HEK293 (cell line): ENCODE data around the gene CXCL6.
A peak's percentile ranks its signal among the peaks of the same experiment; 100 is the strongest.

ENCODE experiments used
- CTCF ChIA-PET: fragments of 350-600 bp; formaldehyde crosslinking; extraction: SDS; loops from one replicate; lab custom pipeline; 2021; ENCODE audit warnings: antibody characterized with exemption; lab: Yijun Ruan, JAX
- POLR2A ChIA-PET: fragments of 300-600 bp; formaldehyde crosslinking; extraction: SDS; loops from one replicate; lab custom pipeline; 2020; ENCODE audit warnings: antibody characterized with exemption, inconsistent platforms; lab: Yijun Ruan, JAX
- H3K27ac ChIP-seq: fragments of 200-500 bp; sonication (Bioruptor generic); 2 replicates; pipeline ENCODE4 v1.5.1; 2014; ENCODE audit warnings: low read depth, low read length, control low read depth, inconsistent platforms; ENCODE audit errors: extremely low read depth
- H3K36me3 ChIP-seq, 2 experiments: fragments of 200-500 bp in 1 of 2; sonication (Bioruptor generic) in 1 of 2; 1 replicate in 1 of 2; 2 replicates in 1 of 2; pipeline ENCODE4 v1.5.1; 2014 to 2017; ENCODE audit warnings: inconsistent platforms in 2 of 2, low read length in 2 of 2; ENCODE audit not compliant: control insufficient read depth in 2 of 2, insufficient read depth in 1 of 2
- H3K4me1 ChIP-seq: fragments of 200-500 bp; sonication (Bioruptor generic); 2 replicates; pipeline ENCODE4 v1.5.1; 2014; ENCODE audit warnings: mild to moderate bottlenecking, low read length, inconsistent platforms; ENCODE audit not compliant: control insufficient read depth, insufficient read depth
- H3K4me3 ChIP-seq: 2 replicates; pipeline ENCODE4 v1.5.1; 2011; ENCODE audit warnings: low read depth, mild to moderate bottlenecking, control low read depth, low read length, moderate library complexity
- H3K9me3 ChIP-seq: fragments of 200-500 bp; sonication (Bioruptor generic); 2 replicates; pipeline ENCODE4 v1.5.1; 2014; ENCODE audit warnings: low read depth, low read length, inconsistent platforms; ENCODE audit not compliant: control insufficient read depth, insufficient read depth
- BCL11B ChIP-seq: fragments of 450-650 bp; formaldehyde crosslinking; IDR thresholded peaks from 2 replicates; pipeline ENCODE4 v1.5.1; 2016; ENCODE audit warnings: low read depth, missing biosample characterization, missing genetic modification characterization
- CTCF ChIP-seq: fragments of 450-650 bp; formaldehyde crosslinking; IDR thresholded peaks from 2 replicates; pipeline ENCODE4 v1.5.1; 2016; ENCODE audit warnings: missing biosample characterization, missing genetic modification characterization
- GLIS1 ChIP-seq: fragments of 450-650 bp; formaldehyde crosslinking; IDR thresholded peaks from 2 replicates; pipeline ENCODE4 v1.5.1; 2016; ENCODE audit warnings: missing biosample characterization, missing genetic modification characterization
- MYNN ChIP-seq: fragments of 450-650 bp; formaldehyde crosslinking; IDR thresholded peaks from 2 replicates; pipeline ENCODE4 v1.5.1; 2016; ENCODE audit warnings: missing biosample characterization, missing genetic modification characterization, borderline replicate concordance
- PRDM1 ChIP-seq: fragments of 450-650 bp; formaldehyde crosslinking; IDR thresholded peaks from 2 replicates; pipeline ENCODE4; 2016; ENCODE audit warnings: missing biosample characterization, missing genetic modification characterization
- PRDM2 ChIP-seq: fragments of 450-650 bp; formaldehyde crosslinking; IDR thresholded peaks from 2 replicates; pipeline ENCODE4 v1.5.1; 2016; ENCODE audit warnings: missing biosample characterization, missing genetic modification characterization, borderline replicate concordance
- REST ChIP-seq: fragments of 450-650 bp; formaldehyde crosslinking; IDR thresholded peaks from 2 replicates; pipeline ENCODE4 v1.5.1; 2016; ENCODE audit warnings: missing biosample characterization, missing genetic modification characterization
- ZIC2 ChIP-seq: fragments of 450-650 bp; formaldehyde crosslinking; IDR thresholded peaks from 2 replicates; pipeline ENCODE4 v1.5.1; 2016; ENCODE audit warnings: missing biosample characterization, missing genetic modification characterization
- ZNF174 ChIP-seq: fragments of 450-650 bp; formaldehyde crosslinking; IDR thresholded peaks from 2 replicates; pipeline ENCODE4 v1.5.0; 2017; ENCODE audit warnings: missing biosample characterization, mild to moderate bottlenecking, missing genetic modification characterization
- ZNF211 ChIP-seq: fragments of 450-650 bp; formaldehyde crosslinking; IDR thresholded peaks from 2 replicates; pipeline ENCODE4 v1.5.1; 2016; ENCODE audit warnings: low read depth, missing biosample characterization, missing genetic modification characterization
- ZNF221 ChIP-seq: fragments of 450-650 bp; formaldehyde crosslinking; IDR thresholded peaks from 2 replicates; pipeline ENCODE4 v1.5.1; 2017; ENCODE audit warnings: missing biosample characterization, missing genetic modification characterization, borderline replicate concordance
- ZNF274 ChIP-seq, 2 experiments: fragments of 200-500 bp in 1 of 2; fragments of 450-650 bp in 1 of 2; sonication (Bioruptor generic) in 1 of 2; formaldehyde crosslinking in 1 of 2; IDR thresholded peaks; 2 replicates each; pipeline versions ENCODE4 v1.5.1 to v1.6.1; 2014 to 2016; ENCODE audit warnings: borderline replicate concordance in 1 of 2, inconsistent platforms in 1 of 2, low read length in 1 of 2, missing biosample characterization in 1 of 2, missing genetic modification characterization in 1 of 2
- ZNF335 ChIP-seq: fragments of 450-650 bp; formaldehyde crosslinking; conservative IDR thresholded peaks from 2 replicates; pipeline ENCODE4 v1.5.1; 2016; ENCODE audit warnings: missing biosample characterization, missing genetic modification characterization
- ZNF350 ChIP-seq: fragments of 450-650 bp; formaldehyde crosslinking; IDR thresholded peaks from 2 replicates; pipeline ENCODE4 v1.5.0; 2017; ENCODE audit warnings: missing biosample characterization, mild to moderate bottlenecking, missing genetic modification characterization
- ZNF391 ChIP-seq: fragments of 450-650 bp; formaldehyde crosslinking; IDR thresholded peaks from 2 replicates; pipeline ENCODE4 v1.5.1; 2016; ENCODE audit warnings: low read depth, missing biosample characterization, missing genetic modification characterization, borderline replicate concordance
- ZNF488 ChIP-seq: fragments of 450-650 bp; formaldehyde crosslinking; IDR thresholded peaks from 2 replicates; pipeline ENCODE4 v1.5.1; 2016; ENCODE audit warnings: missing biosample characterization, missing genetic modification characterization
- ZNF544 ChIP-seq: fragments of 450-650 bp; formaldehyde crosslinking; IDR thresholded peaks from 2 replicates; pipeline ENCODE4 v1.5.0; 2017; ENCODE audit warnings: missing biosample characterization, missing genetic modification characterization
- ZNF548 ChIP-seq: fragments of 450-650 bp; formaldehyde crosslinking; IDR thresholded peaks from 2 replicates; pipeline ENCODE4 v1.5.1; 2016; ENCODE audit warnings: missing biosample characterization, missing genetic modification characterization
- ZNF670 ChIP-seq: fragments of 450-650 bp; formaldehyde crosslinking; IDR thresholded peaks from 2 replicates; pipeline ENCODE4 v1.5.1; 2016; ENCODE audit warnings: missing biosample characterization, missing genetic modification characterization, low read depth
- ZSCAN4 ChIP-seq: fragments of 450-650 bp; formaldehyde crosslinking; IDR thresholded peaks from 2 replicates; pipeline ENCODE4 v1.5.1; 2017; ENCODE audit warnings: missing biosample characterization, missing genetic modification characterization
- ZXDB ChIP-seq: fragments of 450-650 bp; formaldehyde crosslinking; IDR thresholded peaks from 2 replicates; pipeline ENCODE4 v1.5.1; 2016; ENCODE audit warnings: missing biosample characterization, missing genetic modification characterization

Gene CXCL6

GRCh38 chr4:73864365-73864764 is 27.9 kb downstream of the CXCL6 start:
- H3K4me3 ChIP-seq = no peak overlapping the region
- CTCF ChIA-PET = interaction anchor here (0.7 to 2.1 kb wide), 11 partner anchors 11 to 235 kb away, joined by 3 to 10 read pairs (median 3); partner anchors contain the start of genes CXCL2 and PF4V1
- TF ChIP-seq ZNF211 (tag by site-specific recombination) = no peak
- TF ChIP-seq CTCF (tag by site-specific recombination) = peak; percentile 31; the same call in 1 of the 2 replicates
- TF ChIP-seq PRDM1 (tag by site-specific recombination) = 0 out of 2 replicates have a peak, but pooled peaks have one; percentile 40
- TF ChIP-seq ZNF488 = no peak
- TF ChIP-seq, all 188 proteins: peak for 2
- POLR2A ChIA-PET = no interaction called here
- H3K9me3 ChIP-seq = no peaks in the 10 kb centered on the region
- H3K27ac ChIP-seq = no peak overlapping the region
- H3K4me1 ChIP-seq = no peaks in the 10 kb centered on the region
- no peaks in the 10 kb centered on the region for H3K36me3 ChIP-seq

GRCh38 chr4:73864961-73865360 is 28.5 kb downstream of the CXCL6 start:
- Histone ChIP-seq H3K36me3 (no peaks in the 10 kb centered on the region), H3K4me3 (no peak overlapping the region), H3K27ac (no peak overlapping the region), H3K9me3 (no peaks in the 10 kb centered on the region), H3K4me1 (no peaks in the 10 kb centered on the region)
- CTCF ChIA-PET = interaction anchor here (0.7 to 2.1 kb wide), 10 partner anchors 11 to 234 kb away, joined by 3 to 10 read pairs (median 4); partner anchors contain the start of genes CXCL2 and PF4V1
- POLR2A ChIA-PET = no interaction called here
- TF ChIP-seq ZNF174 (tag by site-specific recombination) = no peak
- TF ChIP-seq ZNF221 (tag by site-specific recombination) = no peak
- TF ChIP-seq ZNF350 (tag by site-specific recombination) = no peak
- TF ChIP-seq ZXDB = no peak
- TF ChIP-seq ZNF670 = no peak
- TF ChIP-seq MYNN (tag by site-specific recombination) = no peak
- no peak for TF ChIP-seq ZSCAN4
- no peak for TF ChIP-seq BCL11B
- no peak for TF ChIP-seq ZNF544 (tag by site-specific recombination)
- no peak for TF ChIP-seq ZNF274 (IDR thresholded peaks at IDR 0.05; ENCODE audit: low read length)
- no peak for TF ChIP-seq ZNF274 (tag by site-specific recombination; IDR thresholded peaks at IDR 0.05; ENCODE audit: borderline replicate concordance)
- peak; percentile 52 for TF ChIP-seq ZNF335 (tag by site-specific recombination)
- no peak for TF ChIP-seq ZNF548 (tag by site-specific recombination)
- TF ChIP-seq REST = no peak
- TF ChIP-seq GLIS1 (tag by site-specific recombination) = peak; percentile 67
- peak; percentile 27; the same call in 1 of the 2 replicates for TF ChIP-seq ZIC2 (tag by site-specific recombination)
- no peak for TF ChIP-seq ZNF391 (tag by site-specific recombination)
- no peak for TF ChIP-seq PRDM2 (tag by site-specific recombination)
